OCI-M2 (cell line): ENCODE measurements around the gene PITPNB.

Experiments used
- DNase-seq: peaks from one replicate; lab custom pipeline; 2025; ENCODE audit not compliant: unreplicated experiment; lab: John Stamatoyannopoulos, UW

PITPNB gene

GRCh38 chr22:27804470-27805297, 114.4 kb downstream of the PITPNB start:
- DNase-seq: no peak

DNA sequence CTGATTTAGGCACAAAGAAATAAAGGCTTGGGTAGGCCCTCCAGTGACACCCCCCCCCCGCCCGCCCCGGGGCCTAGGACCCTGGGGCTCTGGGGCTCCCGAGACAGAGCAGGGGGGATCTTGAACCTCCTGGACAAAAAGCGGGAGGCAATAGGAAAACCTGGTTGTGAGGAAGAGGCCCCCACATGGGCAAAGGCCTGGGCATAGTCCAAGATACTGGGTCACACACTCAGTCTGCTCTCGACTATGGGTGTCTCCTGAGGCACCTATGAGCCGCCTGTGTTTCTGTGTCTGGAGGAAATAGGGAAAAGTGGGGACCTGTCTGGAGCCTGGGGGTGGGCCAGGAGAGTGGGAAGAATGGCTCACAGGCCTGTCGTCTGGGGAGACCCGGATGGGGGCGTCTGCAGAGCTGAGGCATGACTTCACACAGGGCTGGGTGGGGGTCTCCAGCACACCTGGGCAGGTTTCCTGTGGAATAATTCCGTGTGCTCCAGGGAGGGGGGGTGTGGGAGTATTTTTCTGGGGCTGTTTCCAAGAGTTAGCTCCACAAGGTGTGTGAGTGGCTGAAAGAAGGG, 115.1 kb downstream of the PITPNB start:
- no peak for DNase-seq

DNA sequence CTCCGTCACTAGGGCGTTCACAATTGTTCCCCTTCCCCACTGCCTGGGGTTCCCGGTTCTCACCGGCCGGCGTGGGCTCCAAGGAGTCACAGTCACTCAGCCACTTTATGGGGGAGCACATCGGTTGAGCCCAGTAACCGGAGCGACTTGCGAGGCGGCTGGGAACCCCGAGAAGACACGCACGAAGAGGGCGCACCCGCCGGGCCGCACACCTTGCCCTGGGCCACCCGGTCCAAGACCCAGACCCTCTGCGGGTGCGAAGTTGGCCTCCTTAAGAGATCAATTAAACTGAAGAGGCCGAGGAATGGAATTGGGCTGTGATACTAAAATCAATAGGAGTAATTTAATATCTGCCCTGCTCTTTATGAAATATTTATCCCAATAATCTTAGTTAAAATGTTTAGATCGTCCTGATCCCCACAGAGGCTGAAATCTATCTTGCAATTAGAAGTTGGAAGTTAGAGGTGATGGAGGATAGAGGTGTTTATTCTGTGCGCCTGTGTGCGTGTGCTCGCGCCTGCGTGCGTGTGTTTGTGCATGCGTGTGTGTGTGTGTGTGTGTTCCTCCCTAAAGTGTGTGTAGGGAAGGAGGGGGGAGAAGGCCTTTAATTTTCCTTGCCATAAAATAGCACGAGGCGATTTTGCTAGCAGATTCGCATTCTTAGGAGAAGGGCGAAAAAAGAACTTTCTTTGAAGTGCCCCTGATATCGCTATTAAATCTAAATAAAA, 116.5 kb downstream of the PITPNB start:
- no peak for DNase-seq
